ENCODE data around the gene CXADR.

GRCh38 chr21:17488620-17489019 lies 24.2 kb upstream of the CXADR start:
- no peak for TF ChIP-seq FOXP2 (optimal IDR thresholded peaks at IDR 0.05; ENCODE audit: borderline replicate concordance, extremely low read depth, extremely low read length, insufficient read depth)
- no peak for TF ChIP-seq POLR2AphosphoS5 (IDR thresholded peaks at IDR 0.05; ENCODE audit: low read depth, low read length)
